NT2/D1 (cell line): ENCODE measurements around the gene JUN.

Experiments used
- SUZ12 ChIP-seq: IDR thresholded peaks from 2 replicates; pipeline ENCODE4 v1.6.1; 2011; ENCODE audit not compliant: insufficient read length, insufficient read depth; ENCODE audit errors: extremely low read depth
- YY1 ChIP-seq: IDR thresholded peaks from 2 replicates; pipeline ENCODE4 v1.6.1; 2011; ENCODE audit not compliant: insufficient read length, insufficient read depth

DNA sequence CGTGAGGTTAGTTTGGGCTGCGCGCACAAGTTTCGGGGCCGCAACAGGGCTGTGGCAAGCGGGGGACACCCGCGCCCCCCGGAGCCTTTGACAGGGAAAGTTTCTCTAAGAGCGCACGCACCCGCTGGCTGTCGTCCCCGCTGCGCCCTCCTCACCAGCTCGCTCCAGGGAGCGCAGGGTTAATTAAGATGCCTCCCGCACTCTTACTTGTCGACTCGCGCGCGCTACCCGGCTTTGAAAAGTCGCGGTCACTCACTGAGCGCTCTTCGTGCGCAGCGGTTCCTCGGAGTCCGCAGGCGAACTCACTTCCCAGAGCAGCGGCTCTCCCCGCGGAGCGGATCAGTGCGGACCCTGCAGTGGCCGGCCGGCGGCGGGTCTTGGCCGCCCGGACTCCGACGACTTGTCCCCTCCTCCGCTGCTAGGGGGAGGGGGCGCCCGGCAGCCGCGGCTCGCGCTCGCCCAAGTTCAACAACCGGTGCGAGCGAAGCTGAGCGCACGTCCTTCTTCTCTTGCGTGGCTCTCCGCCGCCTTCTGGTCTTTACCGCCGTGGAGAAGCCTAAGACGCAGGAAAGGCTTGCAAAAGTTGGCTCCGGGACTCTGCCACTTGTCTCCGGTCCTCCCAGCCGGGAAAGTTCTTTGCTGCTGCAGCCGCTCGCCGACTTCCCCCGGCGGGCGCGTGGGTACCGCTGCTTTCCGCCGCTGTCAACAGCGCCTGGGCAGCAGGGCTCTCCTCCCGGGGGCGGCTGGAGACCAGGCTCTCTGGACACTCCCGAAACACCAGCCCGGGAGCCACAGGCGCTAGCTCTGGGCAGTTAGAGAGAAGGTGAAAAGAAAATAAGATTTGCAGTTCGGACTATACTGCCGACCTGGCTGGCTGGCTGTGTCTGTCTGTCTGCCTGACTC lies 506 bp downstream of the JUN start:
- TF ChIP-seq YY1 (no peak), SUZ12 (no peak)
